Activated CD8-positive, alpha-beta memory T cell treated with anti-CD3 and anti-CD28 coated beads, Interleukin-2, amount 50 U/mL, for 24 hours (primary cell): Measurements from ENCODE around the gene SIRPB2.
A peak's percentile ranks its signal among the peaks of the same experiment; 100 is the strongest.

ENCODE experiments used
- DNase-seq: peaks from one replicate; pipeline ENCODE4 v3.0.0-alpha.2; 2020; ENCODE audit errors: extremely low read depth

Gene SIRPB2

DNA sequence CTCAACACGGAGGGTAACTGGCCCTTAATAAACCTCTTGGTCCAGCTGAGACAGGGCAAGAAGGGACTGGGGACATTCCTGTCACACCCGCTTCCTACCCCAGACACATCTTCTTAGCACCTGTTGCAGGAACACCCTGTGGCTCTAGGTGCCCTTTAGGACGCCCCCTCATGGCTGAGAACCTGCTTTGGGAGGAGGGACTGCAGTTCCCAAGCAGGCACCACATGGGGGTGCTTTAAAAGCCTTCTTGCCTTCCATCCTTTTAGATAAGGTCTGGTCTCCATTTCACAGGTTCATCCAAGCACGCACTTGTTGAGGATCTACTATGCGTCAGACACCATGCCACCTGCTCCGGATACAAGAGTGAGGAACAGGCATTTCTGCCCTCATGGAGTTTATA, 51.2 kb downstream of the SIRPB2 start:
- DNase-seq: no peak

DNA sequence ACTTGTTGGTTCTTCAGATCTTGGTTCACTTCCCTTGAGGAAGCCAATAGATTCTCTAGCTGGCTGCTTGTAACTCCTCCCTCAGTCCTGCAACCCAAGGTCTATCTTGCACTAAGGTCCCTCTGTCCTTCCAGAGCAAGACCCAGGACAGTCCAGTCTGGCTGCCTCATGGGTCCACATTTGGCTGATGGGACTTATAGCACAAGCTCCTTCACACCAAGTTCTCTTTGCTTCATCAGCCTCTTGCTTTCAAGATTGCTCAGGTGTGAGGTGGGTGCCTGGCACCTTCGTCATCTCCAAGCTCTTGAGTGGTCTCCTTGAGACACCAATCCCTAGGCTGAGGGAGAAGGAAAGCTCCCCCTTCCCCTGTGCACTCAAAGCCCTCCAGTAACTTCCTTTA, 52.9 kb downstream of the SIRPB2 start:
- DNase-seq: no peak

DNA sequence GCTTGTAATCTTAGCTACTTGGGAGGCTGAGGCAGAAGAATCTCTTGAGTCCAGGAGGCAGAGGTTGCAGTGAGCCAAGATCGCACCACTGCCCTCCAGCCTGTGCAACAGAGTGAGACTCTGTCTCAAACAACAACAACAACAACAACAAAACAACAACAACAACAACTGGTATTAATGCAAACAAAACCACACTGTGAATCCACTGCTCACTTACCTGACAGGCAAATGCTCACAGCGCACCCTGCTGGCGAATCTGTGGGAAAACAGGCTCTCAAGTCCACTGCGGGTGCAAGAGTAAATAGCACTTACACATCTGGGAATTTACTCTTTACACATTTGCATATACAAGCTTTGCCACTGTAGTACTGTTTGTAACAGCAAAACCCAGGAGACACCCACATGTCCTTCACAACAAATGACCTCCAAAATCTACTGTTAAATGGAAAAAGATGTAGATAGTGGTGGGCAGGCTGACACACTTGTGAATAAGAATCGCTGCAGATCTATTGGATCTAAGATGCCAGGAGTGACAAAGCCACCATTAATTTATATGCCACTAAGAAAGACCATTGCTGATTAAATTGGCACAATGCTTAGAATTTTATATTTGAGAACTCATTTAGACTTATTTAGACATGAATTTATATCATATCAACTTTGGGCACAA, 53.9 kb downstream of the SIRPB2 start:
- DNase-seq: peak; percentile 35

DNA sequence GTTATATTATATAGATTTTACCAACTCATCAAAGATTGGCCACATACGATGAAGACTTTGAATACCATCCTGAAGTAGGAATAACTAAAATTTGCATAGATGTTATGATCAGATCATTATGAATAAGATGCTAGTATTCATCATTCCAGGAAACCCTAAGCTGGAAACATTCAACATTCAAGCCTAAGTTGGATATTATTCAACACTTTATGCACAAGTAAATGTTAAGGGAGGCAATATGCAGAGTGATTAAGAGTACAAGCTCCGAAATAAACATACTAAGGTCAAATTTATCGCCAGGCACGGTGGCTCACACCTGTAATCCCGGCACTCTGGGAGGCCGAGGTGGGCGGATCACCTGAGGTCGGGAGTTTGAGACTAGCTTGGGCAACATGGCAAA, 55.0 kb downstream of the SIRPB2 start:
- no peak for DNase-seq

DNA sequence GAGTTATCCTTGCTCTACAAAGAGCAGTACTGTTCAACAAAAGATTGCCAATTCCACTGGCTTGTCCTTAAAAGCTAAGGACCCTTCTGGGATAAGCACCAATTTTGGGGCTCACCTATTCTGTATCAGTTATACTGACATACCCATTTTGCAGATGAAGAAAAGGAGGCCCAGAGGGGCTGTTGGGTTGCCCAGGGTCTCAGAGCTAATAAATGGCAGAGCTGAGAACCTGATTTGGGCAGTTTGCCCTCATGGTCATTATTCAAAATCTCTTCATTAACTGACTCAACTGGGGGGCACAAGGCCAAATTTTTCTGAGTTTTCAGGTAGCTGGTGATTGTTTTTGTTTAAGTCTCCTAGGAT, 55.9 kb downstream of the SIRPB2 start:
- no peak for DNase-seq

DNA sequence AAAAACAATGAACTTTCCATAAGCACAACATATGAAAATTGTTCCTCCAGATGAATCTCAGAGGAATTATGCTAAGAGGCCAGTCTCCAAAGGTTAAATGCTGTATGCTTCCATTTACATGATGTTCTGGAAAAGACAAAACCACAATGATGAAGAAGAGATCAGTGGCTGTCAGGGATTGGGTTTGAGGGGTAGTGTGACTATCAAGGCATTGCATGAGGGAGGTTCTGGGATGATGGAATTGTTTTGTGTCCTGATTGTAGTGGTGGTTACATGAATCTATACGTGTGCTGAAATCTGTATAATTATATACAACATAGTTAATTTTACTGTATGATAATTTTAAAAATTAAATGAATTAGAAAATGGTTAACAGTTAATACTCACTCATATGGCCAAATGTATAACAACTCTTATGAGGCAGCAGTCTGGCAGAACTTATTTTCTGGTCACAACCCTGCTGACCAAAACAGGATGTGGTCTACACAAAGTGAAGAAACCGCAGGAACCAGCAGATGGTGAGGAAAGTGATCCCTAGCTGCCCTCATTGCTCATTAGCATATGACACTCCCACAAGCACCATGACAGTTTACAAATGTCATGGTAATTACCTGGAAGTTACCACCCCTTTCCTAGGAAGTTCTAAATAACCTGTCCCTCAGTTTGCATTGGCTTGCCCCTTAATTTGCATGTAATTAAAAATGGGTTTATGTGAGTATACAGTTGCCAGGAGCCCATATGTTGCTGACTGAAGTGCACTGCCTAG, 56.5 kb downstream of the SIRPB2 start:
- peak; percentile 37 for DNase-seq

DNA sequence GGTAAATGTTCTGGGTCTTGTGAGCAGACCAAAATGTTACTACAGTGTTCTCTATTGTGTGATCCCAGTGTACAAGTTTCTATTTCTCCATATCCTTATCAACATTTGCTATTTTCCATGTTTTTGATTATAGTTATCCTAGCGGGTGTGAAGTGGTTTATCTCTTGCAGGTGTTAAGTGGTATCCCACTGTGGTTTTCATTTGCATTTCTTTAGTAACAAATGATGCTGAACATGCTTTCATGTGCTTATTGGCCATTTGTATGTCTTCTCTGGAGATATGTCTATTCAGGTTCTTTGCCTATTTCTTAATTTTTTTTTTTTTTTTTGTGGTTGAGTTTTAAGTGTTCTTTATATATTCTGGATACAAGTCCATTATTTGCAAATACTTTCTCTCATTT, 60.1 kb downstream of the SIRPB2 start:
- DNase-seq: no peak

DNA sequence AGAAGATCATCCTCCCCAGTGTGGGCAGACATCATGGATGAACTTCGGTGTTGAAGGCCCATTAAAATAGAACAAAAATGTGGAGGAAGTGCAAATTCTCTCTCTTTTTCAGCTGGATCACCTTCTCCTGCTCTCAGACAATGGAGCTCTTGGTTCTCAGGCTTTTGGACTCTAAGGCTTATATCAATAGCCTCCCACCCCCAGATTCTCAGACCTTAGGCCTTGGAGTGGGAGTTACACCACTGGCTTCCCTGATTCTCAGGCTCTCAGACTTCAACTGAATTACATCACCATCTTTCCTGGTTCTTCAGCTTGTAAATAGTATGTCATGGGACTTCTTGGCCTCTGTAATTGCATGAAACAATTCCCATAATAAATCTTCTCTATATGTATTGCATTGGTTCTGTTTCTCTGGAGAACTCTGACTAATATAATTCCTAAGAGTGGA, 61.2 kb downstream of the SIRPB2 start:
- DNase-seq: no peak

DNA sequence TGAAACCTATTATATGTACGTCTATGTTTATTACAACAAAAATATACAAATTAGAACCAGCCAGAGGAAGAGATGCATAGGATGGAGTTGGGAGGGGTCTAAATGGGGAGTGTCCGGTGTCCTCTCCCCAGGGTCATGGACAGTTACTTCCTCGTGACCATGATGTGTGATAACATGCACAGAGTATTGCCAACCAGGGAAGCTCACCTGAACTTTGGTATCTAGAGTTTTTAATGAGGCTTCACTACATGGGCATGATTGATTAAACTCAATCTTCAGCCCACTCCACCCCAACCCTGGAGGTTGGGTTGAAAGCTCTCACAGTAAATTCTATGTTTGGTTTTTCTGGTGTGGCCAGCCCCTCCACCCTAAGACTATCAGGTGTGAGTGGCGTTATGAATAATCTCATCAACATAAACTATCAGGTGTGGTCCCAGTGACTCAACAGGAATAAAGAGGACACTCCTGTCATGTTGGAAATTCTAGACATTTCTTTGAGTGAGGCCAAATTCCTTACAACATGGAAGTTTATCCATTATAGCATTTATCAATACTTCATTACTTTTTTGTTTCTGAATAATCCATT, 62.0 kb downstream of the SIRPB2 start:
- no peak for DNase-seq

DNA sequence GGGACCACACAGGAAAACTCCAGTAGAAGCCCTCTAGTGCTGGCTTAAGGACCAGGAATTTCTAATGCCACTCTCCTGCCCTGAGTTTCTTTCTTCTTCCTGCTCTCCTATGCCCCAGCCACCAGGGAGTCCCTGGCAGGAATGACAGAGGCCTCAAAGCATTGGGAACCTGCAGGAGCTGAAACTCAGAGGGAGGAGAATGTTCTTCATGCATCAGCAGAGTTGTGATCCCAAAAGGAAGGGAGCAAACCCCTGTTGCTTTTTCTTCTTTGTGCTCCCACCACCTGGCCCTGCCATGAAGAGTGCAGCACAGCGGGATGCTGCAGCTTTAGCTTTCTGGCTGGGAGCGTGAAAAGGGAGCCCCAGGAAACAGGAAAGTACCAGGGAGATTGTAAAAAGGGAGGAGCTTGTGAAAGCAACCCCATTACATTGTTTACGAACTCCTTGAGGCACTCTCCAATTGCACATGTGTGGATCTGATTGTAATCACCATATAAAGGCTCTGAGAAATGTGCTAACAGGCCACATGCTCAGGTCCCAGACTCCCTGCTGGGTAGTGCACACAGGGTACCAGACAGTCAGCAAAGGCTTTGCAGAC, 63.7 kb downstream of the SIRPB2 start:
- DNase-seq: no peak

DNA sequence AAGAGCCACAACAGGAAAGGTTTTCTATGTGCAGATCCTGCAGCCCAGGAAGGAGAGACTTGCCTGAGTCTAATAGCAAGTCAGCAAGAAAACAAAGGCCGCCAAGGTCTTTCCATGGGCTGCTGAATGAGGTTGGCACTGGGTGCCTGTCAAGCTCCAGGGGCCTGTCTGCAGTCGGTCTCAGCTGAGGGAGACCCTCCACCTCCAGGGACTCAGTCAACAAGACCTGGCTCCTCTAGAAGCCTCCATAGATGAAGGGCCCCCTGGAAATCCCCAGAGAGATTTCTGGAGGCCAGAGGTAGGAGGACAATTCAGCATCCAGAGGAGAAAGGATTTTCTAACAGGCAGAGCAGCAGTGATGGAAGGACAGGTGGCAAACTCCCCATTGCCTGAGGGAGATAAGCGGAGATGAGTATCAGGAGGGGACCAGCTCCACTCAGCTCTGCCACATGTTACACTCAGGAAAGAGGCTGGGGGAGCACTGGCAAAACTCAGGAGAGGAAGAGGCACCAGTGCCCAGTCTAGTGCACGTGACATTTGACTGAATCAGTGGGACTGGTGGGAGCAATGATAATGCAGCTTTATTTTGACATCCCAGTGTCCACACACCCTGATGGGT, 64.9 kb downstream of the SIRPB2 start:
- no peak for DNase-seq
